SK-N-MC (cell line): ENCODE data around the gene G0S2.

ENCODE experiments used
- DNase-seq: peaks from one replicate; pipeline ENCODE4 v3.0.0-alpha.2; 2011; ENCODE audit warnings: low read depth, low spot score
- H3K27ac ChIP-seq: fragments of 200-600 bp; sonication (generic); 2 replicates; pipeline ENCODE4 v1.5.1; 2016; ENCODE audit warnings: mixed run types
- H3K36me3 ChIP-seq: fragments of 200-600 bp; sonication (generic); 2 replicates; pipeline ENCODE4 v1.6.1; 2017; ENCODE audit warnings: antibody characterized with exemption, low read length, mixed read lengths; ENCODE audit not compliant: insufficient read depth
- H3K4me3 ChIP-seq: fragments of 200-600 bp; sonication (generic); 2 replicates; pipeline ENCODE4 v1.5.1; 2016
- H3K9ac ChIP-seq: fragments of 200-600 bp; sonication (generic); 2 replicates; pipeline ENCODE4 v1.8.0; 2017; ENCODE audit warnings: mixed run types, mixed read lengths; ENCODE audit not compliant: insufficient read length
- H3K9me3 ChIP-seq: fragments of 200-600 bp; sonication (generic); 2 replicates; pipeline ENCODE4 v1.6.1; 2017; ENCODE audit warnings: low read depth, mild to moderate bottlenecking, antibody characterized with exemption, low read length, moderate library complexity, mixed read lengths
- EZH2 ChIP-seq: fragments of 200-600 bp; sonication (generic); IDR thresholded peaks from one replicate; pipeline ENCODE4 v1.6.1; 2017; ENCODE audit warnings: antibody characterized with exemption
- FOXP2 ChIP-seq: optimal IDR thresholded peaks from 2 replicates; pipeline ENCODE3; 2011; ENCODE audit warnings: mild to moderate bottlenecking, moderate library complexity; ENCODE audit not compliant: insufficient read depth; ENCODE audit errors: extremely low read length, control extremely low read depth
- POLR2AphosphoS5 ChIP-seq: IDR thresholded peaks from 2 replicates; pipeline ENCODE4 v1.6.1; 2012; ENCODE audit warnings: mild to moderate bottlenecking, low read depth, low read length, borderline replicate concordance

Gene G0S2

GRCh38 chr1:209714338-209714737 lies 39.1 kb downstream of the G0S2 start:
- Histone ChIP-seq H3K4me3 (no peak overlapping the region), H3K9me3 (no peaks in the 10 kb centered on the region), H3K36me3 (no peaks in the 10 kb centered on the region), H3K27ac (no peak overlapping the region), H3K9ac (no peak overlapping the region)
- no peak for TF ChIP-seq POLR2AphosphoS5
- TF ChIP-seq EZH2, result no peak
- no peak for TF ChIP-seq FOXP2
- DNase-seq, result no peak

GRCh38 chr1:209715314-209715713 lies 40.1 kb downstream of the G0S2 start:
- Histone ChIP-seq H3K36me3 (no peaks in the 10 kb centered on the region), H3K27ac (no peak overlapping the region), H3K4me3 (no peak overlapping the region), H3K9ac (no peak overlapping the region), H3K9me3 (no peaks in the 10 kb centered on the region)
- no peak for TF ChIP-seq FOXP2
- no peak for TF ChIP-seq POLR2AphosphoS5
- no peak for TF ChIP-seq EZH2
- DNase-seq, result no peak

GRCh38 chr1:209717818-209718217 lies 42.6 kb downstream of the G0S2 start:
- Histone ChIP-seq H3K9ac (no peak overlapping the region), H3K9me3 (no peaks in the 10 kb centered on the region), H3K36me3 (no peaks in the 10 kb centered on the region), H3K4me3 (no peak overlapping the region), H3K27ac (no peak overlapping the region)
- TF ChIP-seq POLR2AphosphoS5 (no peak), EZH2 (no peak), FOXP2 (no peak)
- no peak for DNase-seq

- TF ChIP-seq POLR2AphosphoS5 (no peak), EZH2 (no peak), FOXP2 (no peak)
- Histone ChIP-seq H3K9me3 (no peaks in the 10 kb centered on the region), H3K36me3 (no peaks in the 10 kb centered on the region), H3K27ac (no peak overlapping the region), H3K4me3 (no peak overlapping the region), H3K9ac (no peak overlapping the region)
- DNase-seq, result no peak
Observed at GRCh38 chr1:209720326-209720725, 45.1 kb downstream of the G0S2 start.

GRCh38 chr1:209720826-209721225 lies 45.6 kb downstream of the G0S2 start:
- Histone ChIP-seq H3K9ac (no peak overlapping the region), H3K4me3 (no peak overlapping the region), H3K36me3 (no peaks in the 10 kb centered on the region), H3K27ac (no peak overlapping the region), H3K9me3 (no peaks in the 10 kb centered on the region)
- no peak for TF ChIP-seq EZH2
- TF ChIP-seq FOXP2, result no peak
- no peak for TF ChIP-seq POLR2AphosphoS5
- DNase-seq, result no peak

GRCh38 chr1:209721323-209721722 lies 46.1 kb downstream of the G0S2 start:
- no peak for DNase-seq
- Histone ChIP-seq H3K9ac (no peak overlapping the region), H3K4me3 (no peak overlapping the region), H3K27ac (no peak overlapping the region), H3K9me3 (no peaks in the 10 kb centered on the region), H3K36me3 (no peaks in the 10 kb centered on the region)
- no peak for TF ChIP-seq POLR2AphosphoS5
- no peak for TF ChIP-seq FOXP2
- TF ChIP-seq EZH2, result no peak

- Histone ChIP-seq H3K4me3 (no peak overlapping the region), H3K9me3 (no peaks in the 10 kb centered on the region), H3K9ac (no peak overlapping the region), H3K36me3 (no peaks in the 10 kb centered on the region), H3K27ac (no peak overlapping the region)
- no peak for TF ChIP-seq POLR2AphosphoS5
- no peak for TF ChIP-seq FOXP2
- TF ChIP-seq EZH2, result no peak
- no peak for DNase-seq
Observed at GRCh38 chr1:209723265-209723664, 48.1 kb downstream of the G0S2 start.

- H3K9ac ChIP-seq, result no peak overlapping the region
Observed at GRCh38 chr1:209723756-209724693, 48.8 kb downstream of the G0S2 start.

More at GRCh38 chr1:209723756-209724693, 48.8 kb downstream of the G0S2 start:
- TF ChIP-seq FOXP2 (no peak), POLR2AphosphoS5 (no peak), EZH2 (no peak)
- H3K36me3 ChIP-seq, result no peaks in the 10 kb centered on the region
- no peak overlapping the region for H3K27ac ChIP-seq
- no peak for DNase-seq
- H3K4me3 ChIP-seq, result no peak overlapping the region
- H3K9me3 ChIP-seq, result no peaks in the 10 kb centered on the region
